OCI-LY7 (cell line): ENCODE results near the gene UBP1.

Experiments
- EZH2phosphoT487 ChIP-seq: fragments of 200-600 bp; sonication (generic); IDR thresholded peaks from 2 replicates; pipeline ENCODE4 v1.6.1; 2018; ENCODE audit warnings: low read depth, borderline replicate concordance, mild to moderate bottlenecking, mixed run types, antibody characterized with exemption, low read length, moderate library complexity, mixed read lengths
- TF ChIP-seq, protein P1 (sequence below): fragments of 200-600 bp; sonication (generic); conservative IDR thresholded peaks from 2 replicates; pipeline ENCODE4 v1.5.1; 2014; ENCODE audit warnings: mild to moderate bottlenecking, antibody characterized with exemption, low read length, moderate library complexity, mixed read lengths

DNA sequence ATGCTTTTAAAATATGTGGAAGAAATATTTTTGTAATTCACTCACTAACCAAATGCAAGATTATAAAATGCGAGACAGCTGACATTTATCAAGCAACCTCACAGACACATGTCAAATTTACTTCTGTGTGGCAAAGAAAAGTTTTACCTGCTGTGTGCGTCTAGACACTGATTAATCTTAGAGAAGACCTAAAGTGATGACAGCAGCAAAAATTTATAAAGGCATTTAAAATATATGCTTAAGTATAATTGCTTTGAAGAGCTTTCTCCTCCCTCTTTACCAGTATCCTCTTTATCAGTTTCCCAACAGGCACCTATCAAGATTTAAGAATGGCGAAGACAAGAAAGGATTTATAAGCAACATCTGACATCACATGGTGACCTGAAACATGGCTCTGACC lies 37.3 kb downstream of the UBP1 start:
- TF ChIP-seq, protein P1, sequence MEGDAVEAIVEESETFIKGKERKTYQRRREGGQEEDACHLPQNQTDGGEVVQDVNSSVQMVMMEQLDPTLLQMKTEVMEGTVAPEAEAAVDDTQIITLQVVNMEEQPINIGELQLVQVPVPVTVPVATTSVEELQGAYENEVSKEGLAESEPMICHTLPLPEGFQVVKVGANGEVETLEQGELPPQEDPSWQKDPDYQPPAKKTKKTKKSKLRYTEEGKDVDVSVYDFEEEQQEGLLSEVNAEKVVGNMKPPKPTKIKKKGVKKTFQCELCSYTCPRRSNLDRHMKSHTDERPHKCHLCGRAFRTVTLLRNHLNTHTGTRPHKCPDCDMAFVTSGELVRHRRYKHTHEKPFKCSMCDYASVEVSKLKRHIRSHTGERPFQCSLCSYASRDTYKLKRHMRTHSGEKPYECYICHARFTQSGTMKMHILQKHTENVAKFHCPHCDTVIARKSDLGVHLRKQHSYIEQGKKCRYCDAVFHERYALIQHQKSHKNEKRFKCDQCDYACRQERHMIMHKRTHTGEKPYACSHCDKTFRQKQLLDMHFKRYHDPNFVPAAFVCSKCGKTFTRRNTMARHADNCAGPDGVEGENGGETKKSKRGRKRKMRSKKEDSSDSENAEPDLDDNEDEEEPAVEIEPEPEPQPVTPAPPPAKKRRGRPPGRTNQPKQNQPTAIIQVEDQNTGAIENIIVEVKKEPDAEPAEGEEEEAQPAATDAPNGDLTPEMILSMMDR = no peak
- no peak for TF ChIP-seq EZH2phosphoT487
